Brain microvascular endothelial cell (primary cell): ENCODE results near the gene ZSCAN5A.
"Not testable (repeated sequence)": the region's sequence is repeated elsewhere in the genome, so short reads cannot be mapped to it uniquely, and the experiment has no call there.

Experiments used
- DNase-seq: peaks from one replicate; pipeline ENCODE4 v3.0.0-alpha.2; 2020
- H3K27ac ChIP-seq: fragments of 250-450 bp; sonication (Bioruptor Pico); 2 replicates; pipeline ENCODE4 v1.5.1; 2020; ENCODE audit warnings: mild to moderate bottlenecking, moderate library complexity
- H3K27me3 ChIP-seq: fragments of 250-450 bp; sonication (Bioruptor Pico); replicated peaks from 2 replicates; pipeline ENCODE4 v1.5.1; 2020; ENCODE audit warnings: mild to moderate bottlenecking
- H3K36me3 ChIP-seq: fragments of 250-450 bp; sonication (Bioruptor Pico); replicated peaks from 2 replicates; pipeline ENCODE4 v1.5.1; 2020; ENCODE audit warnings: mild to moderate bottlenecking
- H3K4me3 ChIP-seq: 2 replicates; pipeline ENCODE4 v1.5.1; 2011; ENCODE audit warnings: low read depth, mild to moderate bottlenecking, control low read depth, low read length, moderate library complexity
- CTCF ChIP-seq: IDR thresholded peaks from 2 replicates; pipeline ENCODE4 v1.5.1; 2011; ENCODE audit warnings: low read depth, mild to moderate bottlenecking, moderate library complexity, low read length, control low read depth, inconsistent platforms; ENCODE audit errors: missing control alignments
- in situ Hi-C: cut with HindIII; loops from 2 replicates; pipeline ENCODE4 v1.10.0; 2017; ENCODE audit warnings: low sequenced_read_pairs, low pct_ligation_motif_present

Gene ZSCAN5A

GRCh38 chr19:56252699-56253422 is 61.8 kb downstream of the ZSCAN5A start:
- in situ Hi-C loops = no loop called here

GRCh38 chr19:56248736-56249338 is 65.8 kb downstream of the ZSCAN5A start:
- H3K27me3 ChIP-seq, in situ Hi-C loops, H3K4me3 ChIP-seq, H3K36me3 ChIP-seq, DNase-seq, H3K27ac ChIP-seq: not testable (repeated sequence)

More at GRCh38 chr19:56252699-56253422, 61.8 kb downstream of the ZSCAN5A start:
- peak; percentile 98 for TF ChIP-seq CTCF
- DNase-seq = peak; percentile 86
- H3K27me3 ChIP-seq = no peaks in the 10 kb centered on the region
- H3K36me3 ChIP-seq = no peaks in the 10 kb centered on the region
- H3K4me3 ChIP-seq = no peak overlapping the region
- H3K27ac ChIP-seq = no peak overlapping the region

- H3K4me3 ChIP-seq, DNase-seq, H3K36me3 ChIP-seq, H3K27ac ChIP-seq, H3K27me3 ChIP-seq, in situ Hi-C loops: not testable (repeated sequence)
These were observed 68.9 kb downstream of the ZSCAN5A start for GRCh38 chr19:56245764-56246163.

- TF ChIP-seq CTCF = no peak
- DNase-seq = no peak
- H3K27ac ChIP-seq = no peak overlapping the region
These were observed 69.4 kb downstream of the ZSCAN5A start for GRCh38 chr19:56245121-56245740.

GRCh38 chr19:56223481-56223880 is 91.2 kb downstream of the ZSCAN5A start:
- no peak for DNase-seq
- no peak for TF ChIP-seq CTCF
- H3K36me3 ChIP-seq = no peaks in the 10 kb centered on the region
- H3K27ac ChIP-seq = no peak overlapping the region
- no peaks in the 10 kb centered on the region for H3K27me3 ChIP-seq
- in situ Hi-C loops = no loop called here
- H3K4me3 ChIP-seq = no peak overlapping the region

More at GRCh38 chr19:56245121-56245740, 69.4 kb downstream of the ZSCAN5A start:
- H3K27me3 ChIP-seq = no peaks in the 10 kb centered on the region
- in situ Hi-C loops = no loop called here
- H3K36me3 ChIP-seq = no peaks in the 10 kb centered on the region
- H3K4me3 ChIP-seq = no peak overlapping the region

GRCh38 chr19:56222901-56223300 is 91.7 kb downstream of the ZSCAN5A start:
- in situ Hi-C loops = no loop called here
- Histone ChIP-seq H3K36me3 (no peaks in the 10 kb centered on the region), H3K4me3 (no peak overlapping the region), H3K27me3 (no peaks in the 10 kb centered on the region), H3K27ac (no peak overlapping the region)
- DNase-seq = no peak
- no peak for TF ChIP-seq CTCF
